Endothelial cell (in vitro differentiated cells): ENCODE measurements around the gene GPR42. TPM values are rescaled to one million over a fixed set of nuclear protein-coding genes. Genes with fewer than 3 reads are reported as not detected.

Experiments used
- DNase-seq: peaks from one replicate; pipeline ENCODE4 v3.0.0; 2021; ENCODE audit warnings: low spot score
- H3K27ac Mint-ChIP-seq: one replicate; pipeline ENCODE4 v1.8.0; 2021; ENCODE audit warnings: mixed read lengths, inconsistent platforms; ENCODE audit not compliant: unreplicated experiment
- H3K27me3 Mint-ChIP-seq: one replicate; pipeline ENCODE4 v1.8.0; 2021; ENCODE audit warnings: mild to moderate bottlenecking, moderate library complexity, mixed read lengths, inconsistent platforms; ENCODE audit not compliant: unreplicated experiment
- H3K36me3 Mint-ChIP-seq: one replicate; pipeline ENCODE4 v1.8.0; 2021; ENCODE audit warnings: mild to moderate bottlenecking, low read depth, mixed read lengths, inconsistent platforms; ENCODE audit not compliant: unreplicated experiment
- H3K4me1 Mint-ChIP-seq: one replicate; pipeline ENCODE4 v1.8.0; 2021; ENCODE audit warnings: mild to moderate bottlenecking, mixed read lengths, inconsistent platforms; ENCODE audit not compliant: unreplicated experiment
- H3K4me3 Mint-ChIP-seq: one replicate; pipeline ENCODE4 v1.8.0; 2021; ENCODE audit warnings: mild to moderate bottlenecking, mixed read lengths, inconsistent platforms; ENCODE audit not compliant: unreplicated experiment
- H3K9me3 Mint-ChIP-seq: one replicate; pipeline ENCODE4 v1.8.0; 2021; ENCODE audit warnings: mixed read lengths, inconsistent platforms; ENCODE audit not compliant: unreplicated experiment
- microRNA-seq: library from miRNA; unstranded; fragments of <30 nt; microRNA quantifications from one replicate; pipeline ENCODE4, GENCODE V29; 2020; ENCODE audit not compliant: unreplicated experiment
- total RNA-seq: library from RNA; stranded (reverse); fragmentation: NEBNext Ultra II Directional; extraction: Animal tissue kit (Norgen Biotek cat#: 25700); gene quantifications from one replicate; pipeline ENCODE4 v1.2.1, GENCODE V29; 2021; ENCODE audit not compliant: unreplicated experiment
- TF ChIP-seq, protein P1 (sequence below): fragments of 200-600 bp; sonication (generic); IDR thresholded peaks from one replicate; pipeline ENCODE4 v1.5.0; 2021; ENCODE audit warnings: antibody characterized with exemption; ENCODE audit not compliant: unreplicated experiment

GPR42 gene
- total RNA-seq, 1 donor from 2014 or later = not detected

DNA sequence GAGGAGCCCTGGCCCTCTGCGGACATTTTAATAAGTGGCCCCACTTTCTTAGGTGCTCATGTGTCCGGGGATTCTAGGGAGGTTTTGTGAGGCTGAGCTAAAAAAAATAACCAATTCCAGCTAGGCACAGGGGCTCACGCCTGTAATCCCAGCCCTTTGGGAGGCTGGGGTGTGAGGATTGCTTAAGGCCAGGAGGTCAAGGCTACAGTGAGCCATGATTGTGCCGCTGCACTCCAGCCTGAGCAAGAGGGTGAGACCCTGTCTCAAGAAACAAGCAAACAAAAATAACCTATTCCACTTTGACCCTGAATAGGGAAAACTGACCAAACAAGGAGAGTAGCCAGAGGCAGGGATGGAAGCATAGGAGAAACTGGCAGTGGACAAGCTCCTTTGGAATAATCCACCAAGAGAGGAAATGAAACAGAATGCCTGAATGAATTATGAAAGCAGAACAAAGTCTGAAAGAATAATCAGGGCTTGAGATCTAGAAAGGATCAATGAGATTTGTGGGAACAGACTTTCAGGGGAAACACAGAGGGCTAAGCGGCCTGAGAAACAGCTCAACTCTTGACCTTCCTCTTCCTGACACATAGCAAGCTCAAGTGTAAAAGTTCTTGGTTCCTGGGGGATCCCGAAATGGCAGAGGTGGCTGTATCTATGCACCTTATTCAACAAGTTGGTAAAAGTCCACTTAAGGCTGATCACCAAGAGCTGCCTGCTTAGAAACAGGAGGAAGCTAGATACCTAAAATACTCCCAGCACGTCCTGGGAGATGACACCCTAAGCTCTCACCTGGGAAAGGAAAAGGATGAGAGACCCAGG, 47.1 kb downstream of the GPR42 start:
- H3K27me3 Mint-ChIP-seq = no peaks in the 10 kb centered on the region
- DNase-seq = no peak
- TF ChIP-seq, protein P1, sequence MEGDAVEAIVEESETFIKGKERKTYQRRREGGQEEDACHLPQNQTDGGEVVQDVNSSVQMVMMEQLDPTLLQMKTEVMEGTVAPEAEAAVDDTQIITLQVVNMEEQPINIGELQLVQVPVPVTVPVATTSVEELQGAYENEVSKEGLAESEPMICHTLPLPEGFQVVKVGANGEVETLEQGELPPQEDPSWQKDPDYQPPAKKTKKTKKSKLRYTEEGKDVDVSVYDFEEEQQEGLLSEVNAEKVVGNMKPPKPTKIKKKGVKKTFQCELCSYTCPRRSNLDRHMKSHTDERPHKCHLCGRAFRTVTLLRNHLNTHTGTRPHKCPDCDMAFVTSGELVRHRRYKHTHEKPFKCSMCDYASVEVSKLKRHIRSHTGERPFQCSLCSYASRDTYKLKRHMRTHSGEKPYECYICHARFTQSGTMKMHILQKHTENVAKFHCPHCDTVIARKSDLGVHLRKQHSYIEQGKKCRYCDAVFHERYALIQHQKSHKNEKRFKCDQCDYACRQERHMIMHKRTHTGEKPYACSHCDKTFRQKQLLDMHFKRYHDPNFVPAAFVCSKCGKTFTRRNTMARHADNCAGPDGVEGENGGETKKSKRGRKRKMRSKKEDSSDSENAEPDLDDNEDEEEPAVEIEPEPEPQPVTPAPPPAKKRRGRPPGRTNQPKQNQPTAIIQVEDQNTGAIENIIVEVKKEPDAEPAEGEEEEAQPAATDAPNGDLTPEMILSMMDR = no peak
- H3K27ac Mint-ChIP-seq = no peak overlapping the region
- no peaks in the 10 kb centered on the region for H3K9me3 Mint-ChIP-seq
- no peaks in the 10 kb centered on the region for H3K4me1 Mint-ChIP-seq
- no peaks in the 10 kb centered on the region for H3K36me3 Mint-ChIP-seq
- no peak overlapping the region for H3K4me3 Mint-ChIP-seq

DNA sequence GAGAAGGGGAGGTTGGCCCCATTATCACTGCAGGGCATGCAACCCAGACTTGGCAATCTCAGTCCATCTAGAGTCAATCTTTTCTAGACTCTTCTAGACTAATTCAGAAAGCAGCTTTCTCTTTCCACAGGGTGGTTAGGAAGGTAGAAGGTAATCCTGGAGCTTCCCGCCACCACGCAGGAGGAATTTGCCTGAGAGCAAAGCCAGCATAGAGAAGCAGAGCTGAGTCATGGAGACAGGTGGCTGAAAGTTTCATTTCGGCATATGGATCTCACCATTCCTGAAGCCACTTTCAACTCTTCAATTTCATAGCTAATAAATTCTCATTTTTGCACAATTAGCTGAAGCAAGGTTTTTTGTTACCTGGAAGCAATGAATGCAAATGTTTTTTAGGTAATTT, 48.2 kb downstream of the GPR42 start:
- TF ChIP-seq, protein P1 = no peak
- DNase-seq = no peak
- Mint-ChIP-seq H3K36me3 (no peaks in the 10 kb centered on the region), H3K27me3 (no peaks in the 10 kb centered on the region), H3K9me3 (no peaks in the 10 kb centered on the region), H3K4me3 (no peak overlapping the region), H3K4me1 (no peaks in the 10 kb centered on the region), H3K27ac (no peak overlapping the region)

DNA sequence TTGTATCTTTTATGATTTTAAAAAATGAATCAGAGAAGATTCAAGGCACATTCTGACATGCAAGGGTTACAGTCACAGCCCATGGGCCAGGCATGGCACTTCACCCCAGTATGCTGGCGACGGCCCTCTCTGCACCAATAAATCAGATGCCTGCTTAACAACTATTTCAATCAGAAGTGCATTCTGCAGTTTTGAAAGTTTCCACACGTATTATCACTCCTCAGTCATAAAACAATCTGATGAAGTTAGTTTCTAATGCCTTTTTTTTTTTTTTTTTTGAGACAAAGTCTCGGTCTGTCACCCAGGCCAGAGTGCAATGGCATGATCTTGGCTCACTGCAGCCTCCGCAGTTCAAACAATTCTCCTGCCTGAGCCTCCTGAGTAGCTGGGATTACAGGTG, 48.9 kb downstream of the GPR42 start:
- Mint-ChIP-seq H3K27ac (no peak overlapping the region), H3K27me3 (no peaks in the 10 kb centered on the region), H3K4me3 (no peak overlapping the region), H3K4me1 (no peaks in the 10 kb centered on the region), H3K36me3 (no peaks in the 10 kb centered on the region), H3K9me3 (no peaks in the 10 kb centered on the region)
- TF ChIP-seq, protein P1 = no peak
- no peak for DNase-seq

DNA sequence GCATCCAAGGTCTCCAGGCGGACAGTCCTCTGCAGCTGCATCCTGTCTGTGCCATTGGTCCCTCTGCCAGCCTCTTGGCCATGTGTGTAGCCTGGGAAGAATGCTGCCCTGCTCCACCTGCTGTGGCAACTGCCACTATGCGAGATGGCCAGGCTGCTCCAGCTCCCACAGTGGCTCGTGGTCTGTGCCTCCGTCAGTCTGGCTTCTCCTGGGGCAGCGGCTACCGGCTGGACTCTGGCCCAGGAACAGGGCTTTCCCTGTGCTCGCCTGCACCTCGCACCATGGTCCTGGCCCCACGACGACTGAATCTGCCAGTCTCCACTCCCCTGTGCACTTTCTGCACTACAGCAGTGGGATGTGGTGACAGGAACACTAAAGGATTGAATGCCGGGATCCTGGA, 50.5 kb downstream of the GPR42 start:
- Mint-ChIP-seq H3K4me3 (no peak overlapping the region), H3K27me3 (no peaks in the 10 kb centered on the region), H3K36me3 (no peaks in the 10 kb centered on the region), H3K27ac (no peak overlapping the region), H3K9me3 (no peaks in the 10 kb centered on the region), H3K4me1 (no peaks in the 10 kb centered on the region)
- no peak for DNase-seq
- TF ChIP-seq, protein P1 = no peak

Small RNAs within 50 kb of the gene (microRNA-seq; reads per million reads assigned to microRNA genes)
- not detected for gene MIR5196

Other genes starting within 250 kb of the GPR42 start
- gene LGI4, start 236.0 kb upstream of the GPR42 start, total RNA-seq = 0.10 TPM
- not detected for gene FXYD1, start 232.2 kb upstream of the GPR42 start, total RNA-seq
- gene FXYD7, start 227.8 kb upstream of the GPR42 start, total RNA-seq = 0.67 TPM
- gene FXYD5, start 216.3 kb upstream of the GPR42 start, total RNA-seq = 78.7 TPM
- gene FAM187B, start 142.3 kb upstream of the GPR42 start, total RNA-seq = not detected
- gene LSR, start 122.1 kb upstream of the GPR42 start, total RNA-seq = 35.9 TPM
- gene USF2, start 102.1 kb upstream of the GPR42 start, total RNA-seq = 92.2 TPM
- 0.74 TPM for gene HAMP, start 88.5 kb upstream of the GPR42 start, total RNA-seq
- gene MAG, start 78.9 kb upstream of the GPR42 start, total RNA-seq = not detected
- not detected for gene CD22, start 41.9 kb upstream of the GPR42 start, total RNA-seq
- not detected for gene FFAR1, start 23.2 kb upstream of the GPR42 start, total RNA-seq
- not detected for gene FFAR3, start 12.6 kb upstream of the GPR42 start, total RNA-seq
- gene FFAR2, start 77.2 kb downstream of the GPR42 start, total RNA-seq = 0.46 TPM
- gene KRTDAP, start 119.4 kb downstream of the GPR42 start, total RNA-seq = not detected
- gene DMKN, start 142.6 kb downstream of the GPR42 start, total RNA-seq = 56.9 TPM
- 0.18 TPM for gene SBSN, start 157.2 kb downstream of the GPR42 start, total RNA-seq
- not detected for gene GAPDHS, start 162.4 kb downstream of the GPR42 start, total RNA-seq
- gene TMEM147, start 174.6 kb downstream of the GPR42 start, total RNA-seq = 62.0 TPM
- gene ATP4A, start 192.6 kb downstream of the GPR42 start, total RNA-seq = not detected
- not detected for gene PMIS2, start 215.1 kb downstream of the GPR42 start, total RNA-seq
- gene HAUS5, start 241.7 kb downstream of the GPR42 start, total RNA-seq = 30.2 TPM